ENCODE results near the gene LZTS2. TPM values are rescaled to one million over a fixed set of nuclear protein-coding genes. Genes with fewer than 3 reads are reported as not detected.

The LZTS2 gene
- total RNA-seq, 4 donors from 2014 or later, result 41.8 to 86.8 (median 56.6) TPM

GRCh38 chr10:100965820-100966219 is 33.8 kb upstream of the LZTS2 start:
- WGBS, 2 donors (ENCODE audit: low coverage in 1 of 2), result 70 to 94% methylated on average over 4 to 5 of the region's 5 CpGs
- H3K27ac ChIP-seq, result no peak overlapping the region
- H3K4me1 ChIP-seq, result peaks cover 8 to 30% (median 16%) of the 10 kb centered on the region in 4 donors
- H3K27me3 ChIP-seq, result no peaks in the 10 kb centered on the region
- no peak overlapping the region for H3K4me3 ChIP-seq
- in situ Hi-C loops (cut with MboI; ENCODE audit: low pct_ligation_motif_present in 1 of 4, low pct_unique_long_range_greater_than_20kb in 1 of 4, low sequenced_read_pairs in 3 of 4), result no loop called here
- no peaks in the 10 kb centered on the region for H3K9me3 ChIP-seq
- H3K36me3 ChIP-seq, result peaks cover 0 to 21% (median 5%) of the 10 kb centered on the region in 4 donors
- no peak for DNase-seq
- TF ChIP-seq EP300 (IDR thresholded peaks at IDR 0.05; ENCODE audit: low read depth) (no peak), POLR2A (IDR thresholded peaks at IDR 0.05) (no peak), CTCF (IDR thresholded peaks at IDR 0.05) (no peak), POLR2AphosphoS5 (IDR thresholded peaks at IDR 0.05) (no peak)
- intact Hi-C loops (cut with DNase I; ENCODE audit: low total_unique reads), result loop anchor here (1.0 to 10.0 kb wide), 2 partner anchors 27 to 49 kb away; no protein-coding TSS in a partner anchor

- Histone ChIP-seq H3K9me3 (no peaks in the 10 kb centered on the region), H3K4me1 (peaks cover 8 to 36% (median 20%) of the 10 kb centered on the region in 4 donors), H3K4me3 (no peak overlapping the region), H3K27me3 (no peaks in the 10 kb centered on the region), H3K36me3 (peaks cover 0 to 15% (median under 1%) of the 10 kb centered on the region in 4 donors), H3K27ac (peak overlapping the region in 3 of 4 donors; percentile 81 to 91 (median 90))
- WGBS, 2 donors (ENCODE audit: low coverage in 1 of 2), result 60 to 73% methylated on average over 2 of the region's 2 CpGs
- in situ Hi-C loops (cut with MboI; ENCODE audit: low pct_ligation_motif_present in 1 of 4, low pct_unique_long_range_greater_than_20kb in 1 of 4, low sequenced_read_pairs in 3 of 4) (no loop called here), intact Hi-C loops (cut with DNase I; ENCODE audit: low total_unique reads) (loop anchor here (10.0 kb wide), 1 partner anchor 48 kb away; no protein-coding TSS in a partner anchor)
- no peak for DNase-seq
- TF ChIP-seq CTCF (IDR thresholded peaks at IDR 0.05) (no peak), POLR2A (IDR thresholded peaks at IDR 0.05) (no peak), EP300 (IDR thresholded peaks at IDR 0.05; ENCODE audit: low read depth) (no peak), POLR2AphosphoS5 (IDR thresholded peaks at IDR 0.05) (no peak)
Measured at GRCh38 chr10:100966887-100967286, 32.7 kb upstream of the LZTS2 start.

- DNase-seq, result no peak
- TF ChIP-seq POLR2AphosphoS5 (IDR thresholded peaks at IDR 0.05), result no peak
- no peaks in the 10 kb centered on the region for H3K27me3 ChIP-seq
- H3K4me1 ChIP-seq, result peaks cover 8 to 41% (median 24%) of the 10 kb centered on the region in 4 donors
- intact Hi-C loops (cut with DNase I; ENCODE audit: low total_unique reads) (loop anchor here (10.0 kb wide), 1 partner anchor 47 kb away; no protein-coding TSS in a partner anchor), in situ Hi-C loops (cut with MboI; ENCODE audit: low pct_ligation_motif_present in 1 of 4, low pct_unique_long_range_greater_than_20kb in 1 of 4, low sequenced_read_pairs in 3 of 4) (no loop called here)
- WGBS, 2 donors (ENCODE audit: low coverage in 1 of 2), result 82 to 92% methylated on average over 2 of the region's 2 CpGs
- peak overlapping the region; percentile 81 to 91 (median 90) for H3K27ac ChIP-seq
- no peaks in the 10 kb centered on the region for H3K9me3 ChIP-seq
- H3K36me3 ChIP-seq, result peaks cover 0 to 10% (median 0%) of the 10 kb centered on the region in 4 donors
- no peak overlapping the region for H3K4me3 ChIP-seq
Measured at GRCh38 chr10:100967332-100967731, 32.3 kb upstream of the LZTS2 start.

GRCh38 chr10:100968062-100968736 is 31.4 kb upstream of the LZTS2 start:
- Histone ChIP-seq H3K4me3 (peak overlapping the region in 2 of 4 donors; percentile 75 to 87), H3K4me1 (peaks cover 8 to 47% (median 27%) of the 10 kb centered on the region in 4 donors), H3K27me3 (no peaks in the 10 kb centered on the region), H3K27ac (peak overlapping the region; percentile 81 to 91 (median 90)), H3K36me3 (peaks cover 0 to 3% (median 0%) of the 10 kb centered on the region in 4 donors), H3K9me3 (no peaks in the 10 kb centered on the region)
- in situ Hi-C loops (cut with MboI; ENCODE audit: low pct_ligation_motif_present in 1 of 4, low pct_unique_long_range_greater_than_20kb in 1 of 4, low sequenced_read_pairs in 3 of 4), result no loop called here
- no peak for TF ChIP-seq EP300 (IDR thresholded peaks at IDR 0.05; ENCODE audit: low read depth)
- TF ChIP-seq CTCF (IDR thresholded peaks at IDR 0.05), result no peak
- TF ChIP-seq POLR2A (IDR thresholded peaks at IDR 0.05), result no peak
- TF ChIP-seq POLR2AphosphoS5 (IDR thresholded peaks at IDR 0.05), result no peak
- WGBS, 2 donors (ENCODE audit: low coverage in 1 of 2), result 40 to 55% methylated on average over 1 to 2 of the region's 2 CpGs
- intact Hi-C loops (cut with DNase I; ENCODE audit: low total_unique reads), result loop anchor here (10.0 kb wide), 1 partner anchor 47 kb away; no protein-coding TSS in a partner anchor
- peak; percentile 39 for DNase-seq
